ENCODE results near the gene PASK.
A peak's percentile ranks its signal among the peaks of the same experiment; 100 is the strongest.

Gene PASK

DNA sequence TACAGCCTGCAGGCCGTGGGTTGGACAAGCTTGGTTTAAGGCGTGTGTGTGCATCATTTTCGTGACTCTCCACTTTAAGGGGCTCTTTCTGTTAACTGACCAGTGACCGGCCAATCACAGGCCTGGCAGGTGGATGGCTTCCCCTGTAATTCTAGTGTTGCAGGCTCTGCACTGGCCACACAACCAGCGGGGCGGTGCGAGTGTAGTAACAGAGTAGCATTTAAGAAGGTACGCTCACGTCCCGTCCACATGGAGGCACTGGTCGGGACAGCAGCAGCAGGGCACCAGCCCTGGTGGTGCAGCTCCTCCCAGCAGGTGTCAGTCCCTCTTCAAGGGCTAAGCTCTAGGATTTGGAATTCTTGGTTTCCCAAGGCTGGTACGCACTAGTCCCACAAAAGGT lies 31.2 kb upstream of the PASK start:
- H4K8ac ChIP-seq (ENCODE audit: low read depth, low read length) = no peak overlapping the region
- no peaks in the 10 kb centered on the region for H3K79me1 ChIP-seq (ENCODE audit: low read depth, low read length)
- H2AK5ac ChIP-seq (ENCODE audit: low read depth, low read length) = no peak overlapping the region
- no peaks in the 10 kb centered on the region for H3K27me3 ChIP-seq (ENCODE audit: control insufficient read depth in 3 of 3, insufficient read depth in 3 of 3, low read depth in 1 of 3, low read length in 3 of 3)
- H2BK12ac ChIP-seq (ENCODE audit: low read length) = no peak overlapping the region
- H4K91ac ChIP-seq (ENCODE audit: low read depth, low read length, poor library complexity) = no peak overlapping the region
- H3K14ac ChIP-seq (ENCODE audit: low read length) = no peak overlapping the region
- no peak overlapping the region for H3K4ac ChIP-seq (ENCODE audit: low read length)
- H2AFZ ChIP-seq (ENCODE audit: low read length) = no peak overlapping the region
- no peak overlapping the region for H3K4me3 ChIP-seq (ENCODE audit: low read length in 2 of 2)
- H2BK5ac ChIP-seq (ENCODE audit: low read length) = no peak overlapping the region
- H3K4me1 ChIP-seq (ENCODE audit: control insufficient read depth in 2 of 2, insufficient read depth in 1 of 2, low read depth in 1 of 2, low read length in 2 of 2) = peaks cover 2 to 6% of the 10 kb centered on the region in 2 donors
- no peak overlapping the region for H3K9ac ChIP-seq (ENCODE audit: low read depth, low read length, poor library complexity)
- H3K18ac ChIP-seq (ENCODE audit: low read length) = peak overlapping the region; percentile 38
- H3K23ac ChIP-seq (ENCODE audit: low read depth, low read length, poor library complexity) = no peak overlapping the region
- no peak overlapping the region for H3K4me2 ChIP-seq (ENCODE audit: insufficient read depth, low read length, poor library complexity, severe bottlenecking)
- H3K27ac ChIP-seq (replicated peaks; ENCODE audit: low read length) = no peak overlapping the region
- no CpG with 5 or more reads among the region's 12 CpGs for WGBS, 2 donors (ENCODE audit: extremely low coverage in 2 of 2, insufficient read length in 2 of 2, insufficient replicate concordance in 1 of 2)
- H2BK120ac ChIP-seq (ENCODE audit: low read depth, low read length) = no peak overlapping the region
- H2BK15ac ChIP-seq (ENCODE audit: low read length) = no peak overlapping the region
- peaks cover 0 to 2% of the 10 kb centered on the region in 2 donors for H3K9me3 ChIP-seq (replicated peaks in 1 of 2; ENCODE audit: control insufficient read depth in 2 of 2, insufficient read depth in 1 of 2, low read depth in 1 of 2, low read length in 2 of 2)
- peaks cover 11 to 57% of the 10 kb centered on the region in 2 donors for H3K36me3 ChIP-seq (replicated peaks in 1 of 2; ENCODE audit: control insufficient read depth in 2 of 2, insufficient read depth in 2 of 2, low read length in 2 of 2)
- DNase-seq (ENCODE audit: low spot score) = no peak

DNA sequence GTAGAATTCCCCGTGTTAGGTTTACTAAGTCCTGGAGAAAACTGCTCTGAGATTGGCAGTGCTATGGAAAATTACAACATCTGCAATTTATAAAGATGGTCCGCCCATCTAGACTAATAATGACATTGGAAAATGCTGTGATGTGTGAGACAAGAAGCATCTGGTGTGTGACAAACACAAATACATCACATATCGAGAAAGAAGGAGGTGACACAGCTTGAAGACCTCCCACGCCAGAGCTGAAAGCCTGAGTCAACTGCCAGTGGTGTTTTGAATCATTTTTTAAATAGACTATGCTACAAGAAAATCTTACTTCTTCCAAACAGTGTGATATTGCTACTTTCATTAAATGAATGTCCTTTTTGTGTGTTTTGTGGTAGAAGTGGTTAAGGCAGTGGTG lies 30.6 kb upstream of the PASK start:
- DNase-seq (ENCODE audit: low spot score) = no peak
- no peak overlapping the region for H2BK15ac ChIP-seq (ENCODE audit: low read length)
- H3K23ac ChIP-seq (ENCODE audit: low read depth, low read length, poor library complexity) = no peak overlapping the region
- no CpG with 5 or more reads among the region's 4 CpGs for WGBS, 2 donors (ENCODE audit: extremely low coverage in 2 of 2, insufficient read length in 2 of 2, insufficient replicate concordance in 1 of 2)
- H2BK5ac ChIP-seq (ENCODE audit: low read length) = no peak overlapping the region
- H3K18ac ChIP-seq (ENCODE audit: low read length) = no peak overlapping the region
- no peak overlapping the region for H3K9ac ChIP-seq (ENCODE audit: low read depth, low read length, poor library complexity)
- H2AK5ac ChIP-seq (ENCODE audit: low read depth, low read length) = no peak overlapping the region
- H3K9me3 ChIP-seq (replicated peaks in 1 of 2; ENCODE audit: control insufficient read depth in 2 of 2, insufficient read depth in 1 of 2, low read depth in 1 of 2, low read length in 2 of 2) = peaks cover 0 to 2% of the 10 kb centered on the region in 2 donors
- no peak overlapping the region for H3K4me2 ChIP-seq (ENCODE audit: insufficient read depth, low read length, poor library complexity, severe bottlenecking)
- H4K8ac ChIP-seq (ENCODE audit: low read depth, low read length) = no peak overlapping the region
- no peak overlapping the region for H2AFZ ChIP-seq (ENCODE audit: low read length)
- H2BK12ac ChIP-seq (ENCODE audit: low read length) = no peak overlapping the region
- H3K14ac ChIP-seq (ENCODE audit: low read length) = no peak overlapping the region
- H3K79me1 ChIP-seq (ENCODE audit: low read depth, low read length) = no peaks in the 10 kb centered on the region
- peaks cover 11 to 63% of the 10 kb centered on the region in 2 donors for H3K36me3 ChIP-seq (replicated peaks in 1 of 2; ENCODE audit: control insufficient read depth in 2 of 2, insufficient read depth in 2 of 2, low read length in 2 of 2)
- H3K4me1 ChIP-seq (ENCODE audit: control insufficient read depth in 2 of 2, insufficient read depth in 1 of 2, low read depth in 1 of 2, low read length in 2 of 2) = peaks cover 2 to 6% of the 10 kb centered on the region in 2 donors
- H3K4ac ChIP-seq (ENCODE audit: low read length) = no peak overlapping the region
- H4K91ac ChIP-seq (ENCODE audit: low read depth, low read length, poor library complexity) = no peak overlapping the region
- no peaks in the 10 kb centered on the region for H3K27me3 ChIP-seq (ENCODE audit: control insufficient read depth in 3 of 3, insufficient read depth in 3 of 3, low read depth in 1 of 3, low read length in 3 of 3)
- no peak overlapping the region for H3K27ac ChIP-seq (replicated peaks; ENCODE audit: low read length)
- no peak overlapping the region for H3K4me3 ChIP-seq (ENCODE audit: low read length in 2 of 2)
- no peak overlapping the region for H2BK120ac ChIP-seq (ENCODE audit: low read depth, low read length)

DNA sequence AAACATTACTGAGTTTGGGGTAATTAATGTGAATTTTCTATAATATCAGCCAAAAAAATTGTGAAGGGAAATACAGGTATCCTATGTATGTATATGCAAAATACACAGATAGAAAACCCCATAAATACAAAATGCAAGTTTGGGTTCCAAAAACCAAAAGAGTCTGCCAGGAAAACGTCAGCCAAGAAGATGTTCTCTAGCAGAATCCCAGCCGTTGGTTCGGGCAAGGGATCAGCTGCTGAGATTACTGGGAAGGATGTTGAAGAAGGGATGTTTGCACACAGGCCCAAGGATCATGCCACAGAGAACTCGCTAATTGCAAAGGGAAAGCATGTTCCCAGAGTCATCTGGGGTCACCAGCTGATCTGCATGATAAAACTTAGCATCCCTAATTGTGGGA lies 29.7 kb upstream of the PASK start:
- no peak overlapping the region for H2AK5ac ChIP-seq (ENCODE audit: low read depth, low read length)
- no peak overlapping the region for H2BK120ac ChIP-seq (ENCODE audit: low read depth, low read length)
- H3K36me3 ChIP-seq (replicated peaks in 1 of 2; ENCODE audit: control insufficient read depth in 2 of 2, insufficient read depth in 2 of 2, low read length in 2 of 2) = peaks cover 11 to 69% of the 10 kb centered on the region in 2 donors
- no peak overlapping the region for H2BK5ac ChIP-seq (ENCODE audit: low read length)
- H3K4me1 ChIP-seq (ENCODE audit: control insufficient read depth in 2 of 2, insufficient read depth in 1 of 2, low read depth in 1 of 2, low read length in 2 of 2) = peaks cover 2 to 6% of the 10 kb centered on the region in 2 donors
- H3K9ac ChIP-seq (ENCODE audit: low read depth, low read length, poor library complexity) = no peak overlapping the region
- H2AFZ ChIP-seq (ENCODE audit: low read length) = no peak overlapping the region
- H3K18ac ChIP-seq (ENCODE audit: low read length) = no peak overlapping the region
- DNase-seq (ENCODE audit: low spot score) = no peak
- no peak overlapping the region for H3K27ac ChIP-seq (replicated peaks; ENCODE audit: low read length)
- H2BK15ac ChIP-seq (ENCODE audit: low read length) = no peak overlapping the region
- no peak overlapping the region for H2BK12ac ChIP-seq (ENCODE audit: low read length)
- H3K14ac ChIP-seq (ENCODE audit: low read length) = no peak overlapping the region
- WGBS, 2 donors (ENCODE audit: extremely low coverage in 2 of 2, insufficient read length in 2 of 2, insufficient replicate concordance in 1 of 2) = no CpG with 5 or more reads among the region's 4 CpGs
- H4K8ac ChIP-seq (ENCODE audit: low read depth, low read length) = no peak overlapping the region
- no peaks in the 10 kb centered on the region for H3K79me1 ChIP-seq (ENCODE audit: low read depth, low read length)
- no peak overlapping the region for H3K4ac ChIP-seq (ENCODE audit: low read length)
- H3K4me2 ChIP-seq (ENCODE audit: insufficient read depth, low read length, poor library complexity, severe bottlenecking) = no peak overlapping the region
- no peak overlapping the region for H3K4me3 ChIP-seq (ENCODE audit: low read length in 2 of 2)
- H3K9me3 ChIP-seq (replicated peaks in 1 of 2; ENCODE audit: control insufficient read depth in 2 of 2, insufficient read depth in 1 of 2, low read depth in 1 of 2, low read length in 2 of 2) = peaks cover 0 to 2% of the 10 kb centered on the region in 2 donors
- H4K91ac ChIP-seq (ENCODE audit: low read depth, low read length, poor library complexity) = no peak overlapping the region
- H3K27me3 ChIP-seq (ENCODE audit: control insufficient read depth in 3 of 3, insufficient read depth in 3 of 3, low read depth in 1 of 3, low read length in 3 of 3) = no peaks in the 10 kb centered on the region
- H3K23ac ChIP-seq (ENCODE audit: low read depth, low read length, poor library complexity) = no peak overlapping the region

DNA sequence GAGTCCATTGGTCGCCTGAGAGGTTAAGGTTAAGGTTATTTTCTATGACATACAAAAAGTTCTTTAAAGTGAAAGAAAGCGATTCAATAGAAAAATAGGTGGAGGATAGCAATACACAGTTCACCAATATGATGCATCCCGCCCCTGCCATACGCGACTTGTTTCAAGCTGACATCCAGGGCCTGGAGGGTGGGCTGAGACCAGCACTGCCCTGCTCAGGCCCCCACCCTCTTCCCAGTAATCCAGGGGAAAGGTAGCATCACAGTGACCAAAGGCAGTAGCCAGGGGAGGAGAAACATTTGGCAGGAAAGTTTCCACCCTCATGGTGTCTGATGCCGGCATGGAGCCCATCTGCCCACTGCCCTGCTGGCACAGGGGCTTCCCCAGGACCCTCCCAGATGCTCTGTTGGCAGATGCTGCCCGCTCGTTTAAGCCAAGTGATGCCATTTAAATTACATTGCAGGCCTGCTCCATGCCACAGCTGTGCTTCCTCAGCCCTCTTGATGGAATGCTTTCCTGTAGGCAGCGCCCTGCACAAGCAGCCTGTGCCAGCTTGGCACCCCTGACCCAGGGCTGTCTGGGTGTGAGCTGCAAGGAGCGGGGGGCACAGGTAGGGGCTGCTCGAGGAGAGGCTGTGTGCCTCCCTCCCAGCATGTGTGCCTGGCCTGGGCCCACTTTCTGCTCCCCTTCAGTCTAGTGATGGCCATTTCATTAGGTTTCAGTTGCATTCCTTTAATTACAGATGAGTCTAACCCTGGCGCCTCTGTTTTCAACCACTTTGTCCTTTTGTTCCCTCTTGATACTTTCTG lies 28.5 kb upstream of the PASK start:
- H3K4me1 ChIP-seq (ENCODE audit: control insufficient read depth in 2 of 2, insufficient read depth in 1 of 2, low read depth in 1 of 2, low read length in 2 of 2) = peaks cover 2 to 6% of the 10 kb centered on the region in 2 donors
- DNase-seq (ENCODE audit: low spot score) = no peak
- H2BK5ac ChIP-seq (ENCODE audit: low read length) = no peak overlapping the region
- H3K27ac ChIP-seq (replicated peaks; ENCODE audit: low read length) = no peak overlapping the region
- no peak overlapping the region for H2BK15ac ChIP-seq (ENCODE audit: low read length)
- H3K9ac ChIP-seq (ENCODE audit: low read depth, low read length, poor library complexity) = peak overlapping the region; percentile 18
- H3K14ac ChIP-seq (ENCODE audit: low read length) = peak overlapping the region; percentile 66
- WGBS, 2 donors (ENCODE audit: extremely low coverage in 2 of 2, insufficient read length in 2 of 2, insufficient replicate concordance in 1 of 2) = no CpG with 5 or more reads among the region's 12 CpGs
- H2AK5ac ChIP-seq (ENCODE audit: low read depth, low read length) = peak overlapping the region; percentile 18
- H3K4me2 ChIP-seq (ENCODE audit: insufficient read depth, low read length, poor library complexity, severe bottlenecking) = no peak overlapping the region
- peak overlapping the region; percentile 44 for H3K4ac ChIP-seq (ENCODE audit: low read length)
- H3K36me3 ChIP-seq (replicated peaks in 1 of 2; ENCODE audit: control insufficient read depth in 2 of 2, insufficient read depth in 2 of 2, low read length in 2 of 2) = peaks cover 6 to 61% of the 10 kb centered on the region in 2 donors
- H3K9me3 ChIP-seq (replicated peaks in 1 of 2; ENCODE audit: control insufficient read depth in 2 of 2, insufficient read depth in 1 of 2, low read depth in 1 of 2, low read length in 2 of 2) = peaks cover 0 to 2% of the 10 kb centered on the region in 2 donors
- H3K79me1 ChIP-seq (ENCODE audit: low read depth, low read length) = no peaks in the 10 kb centered on the region
- H3K23ac ChIP-seq (ENCODE audit: low read depth, low read length, poor library complexity) = peak overlapping the region; percentile 55
- no peak overlapping the region for H3K4me3 ChIP-seq (ENCODE audit: low read length in 2 of 2)
- H4K91ac ChIP-seq (ENCODE audit: low read depth, low read length, poor library complexity) = no peak overlapping the region
- H2BK120ac ChIP-seq (ENCODE audit: low read depth, low read length) = no peak overlapping the region
- no peak overlapping the region for H2BK12ac ChIP-seq (ENCODE audit: low read length)
- no peaks in the 10 kb centered on the region for H3K27me3 ChIP-seq (ENCODE audit: control insufficient read depth in 3 of 3, insufficient read depth in 3 of 3, low read depth in 1 of 3, low read length in 3 of 3)
- H3K18ac ChIP-seq (ENCODE audit: low read length) = no peak overlapping the region
- H4K8ac ChIP-seq (ENCODE audit: low read depth, low read length) = no peak overlapping the region
- no peak overlapping the region for H2AFZ ChIP-seq (ENCODE audit: low read length)
